ENCODE data around the gene TRDMT1. TPM values are rescaled to one million over a fixed set of nuclear protein-coding genes. Genes with fewer than 3 reads are reported as not detected.

Gene TRDMT1
- total RNA-seq, 1 donor from 2014 or later: 6.1 TPM

DNA sequence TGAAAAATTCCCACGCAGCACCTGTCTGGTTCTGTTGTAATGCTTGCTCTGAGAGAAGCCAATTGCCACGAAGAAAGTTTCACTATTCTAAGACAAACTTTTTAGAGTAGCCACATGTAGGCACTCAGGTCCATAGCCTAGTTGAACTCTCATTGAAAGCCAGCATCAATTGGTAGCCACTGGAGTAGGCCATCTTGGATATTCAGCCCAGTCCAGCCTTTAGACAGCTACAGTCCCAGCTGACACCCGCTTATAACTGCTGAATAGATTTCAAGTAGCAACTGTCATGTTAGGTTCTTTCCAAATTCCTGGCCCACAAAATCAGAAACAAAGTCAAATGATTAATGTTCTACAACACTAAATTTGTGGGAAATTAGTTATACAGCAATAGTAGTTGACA lies 103.5 kb downstream of the TRDMT1 start:
- DNase-seq (ENCODE audit: low read depth): no peak

Other genes with a start within 250 kb of the TRDMT1 start
- gene CUBN, start 71.9 kb downstream of the TRDMT1 start, total RNA-seq: 0.35 and 4.0 TPM in 2 replicates
- 2,197 and 3,974 TPM in 2 replicates for gene VIM, start 26.6 kb upstream of the TRDMT1 start, total RNA-seq

Measured in renal cortical epithelial cell (primary cell).